H1 (cell line): ENCODE data around the gene RAD51B.

ENCODE experiments used
- ASH2L ChIP-seq: fragments of 200-600, 300-600 bp; sonication (generic); IDR thresholded peaks from one replicate; pipeline ENCODE4 v1.7.1; 2017; ENCODE audit warnings: low read length
- BACH1 ChIP-seq: IDR thresholded peaks from 2 replicates; pipeline ENCODE4 v1.6.1; 2012; ENCODE audit warnings: low read length, improper control_type of control experiment
- CEBPB ChIP-seq: IDR thresholded peaks from 2 replicates; pipeline ENCODE4 v1.6.1; 2012; ENCODE audit warnings: low read depth, low read length
- CTCF ChIP-seq, 3 experiments: IDR thresholded peaks; 1 replicate in 2 of 3; 2 replicates in 1 of 3; pipeline versions ENCODE4 v1.5.1 to v1.6.1; 2011; ENCODE audit warnings: low read length in 3 of 3, mild to moderate bottlenecking in 3 of 3, inconsistent platforms in 2 of 3, low read depth in 1 of 3, moderate library complexity in 1 of 3; ENCODE audit not compliant: insufficient read depth in 1 of 3; ENCODE audit errors: control extremely low read depth in 1 of 3
- EP300 ChIP-seq, 2 experiments: IDR thresholded peaks; 1 replicate in 1 of 2; 2 replicates in 1 of 2; pipeline ENCODE4 v1.6.1; 2011 to 2012; ENCODE audit warnings: low read depth in 2 of 2, low read length in 2 of 2, mild to moderate bottlenecking in 2 of 2, borderline replicate concordance in 1 of 2, inconsistent platforms in 1 of 2, moderate library complexity in 1 of 2
- EZH2 ChIP-seq: fragments of 200-600 bp; sonication (generic); IDR thresholded peaks from 2 replicates; pipeline ENCODE4 v1.7.1; 2012; ENCODE audit warnings: low read depth, mild to moderate bottlenecking, moderate library complexity, low read length, inconsistent platforms; ENCODE audit not compliant: severe bottlenecking
- MAFK ChIP-seq: IDR thresholded peaks from 2 replicates; pipeline ENCODE4 v1.6.1; 2012; ENCODE audit warnings: low read depth, mild to moderate bottlenecking, improper control_type of control experiment, low read length
- MAX ChIP-seq: IDR thresholded peaks from 2 replicates; pipeline ENCODE4 v1.6.1; 2012; ENCODE audit warnings: inconsistent platforms
- POLR2A ChIP-seq, 2 experiments: IDR thresholded peaks; 1 replicate in 1 of 2; 2 replicates in 1 of 2; pipeline ENCODE4 v1.6.1; 2011; ENCODE audit warnings: low read depth in 2 of 2, low read length in 2 of 2, mild to moderate bottlenecking in 2 of 2; ENCODE audit errors: control extremely low read depth in 1 of 2
- POLR2AphosphoS5 ChIP-seq: IDR thresholded peaks from 2 replicates; pipeline ENCODE4 v1.6.1; 2011; ENCODE audit warnings: low read depth, low read length
- RAD21 ChIP-seq, 2 experiments: IDR thresholded peaks in 1 of 2; conservative IDR thresholded peaks in 1 of 2; 2 replicates each; pipeline ENCODE4 v1.6.1; 2011; ENCODE audit warnings: low read depth in 2 of 2, low read length in 2 of 2, improper control_type of control experiment in 1 of 2, inconsistent platforms in 1 of 2, mild to moderate bottlenecking in 1 of 2, moderate library complexity in 1 of 2
- ZNF274 ChIP-seq: IDR thresholded peaks from 2 replicates; pipeline ENCODE4 v1.7.0; 2012; ENCODE audit warnings: low read length, borderline replicate concordance; ENCODE audit errors: extremely low read depth

GRCh38 chr14:68596701-68597100 lies 777.1 kb downstream of the RAD51B start:
- TF ChIP-seq CTCF (IDR thresholded peaks at IDR 0.05; ENCODE audit: control extremely low read depth in 1 of 3, insufficient read depth in 1 of 3, low read depth in 1 of 3, low read length in 3 of 3) (no peak), EP300 (IDR thresholded peaks at IDR 0.05; ENCODE audit: borderline replicate concordance in 1 of 2, low read depth in 2 of 2, low read length in 2 of 2) (no peak), RAD21 (IDR thresholded peaks at IDR 0.05 in 1 of 2, conservative IDR thresholded peaks at IDR 0.05 in 1 of 2; ENCODE audit: low read depth in 2 of 2, low read length in 2 of 2) (no peak), ZNF274 (no peak), EZH2 (no peak), MAX (no peak), ASH2L (no peak), MAFK (no peak), POLR2A (IDR thresholded peaks at IDR 0.05; ENCODE audit: control extremely low read depth in 1 of 2, low read depth in 2 of 2, low read length in 2 of 2) (no peak), CEBPB (no peak), BACH1 (no peak), POLR2AphosphoS5 (no peak)
